BLaER1 treated with 17β-estradiol and CSF1 and Interleukin-3, amounts not matched to agents 10 nM and 100 nM (cell line): ENCODE results near the gene SLC23A2.

Experiments used
- H3K27ac ChIP-seq, 11 experiments: shearing (Covaris generic); formaldehyde crosslinking; 2 replicates each; pipeline ENCODE4 v1.8.1; 2022
- H3K27me3 ChIP-seq, 11 experiments: shearing (Covaris generic); formaldehyde crosslinking; 2 replicates each; pipeline ENCODE4 v1.8.1; 2022
- H3K36me3 ChIP-seq, 11 experiments: shearing (Covaris generic); formaldehyde crosslinking; 2 replicates each; pipeline ENCODE4 v1.8.1; 2022
- H3K4me1 ChIP-seq, 10 experiments: shearing (Covaris generic); formaldehyde crosslinking; 2 replicates each; pipeline ENCODE4 v1.8.1; 2022
- H3K4me2 ChIP-seq, 11 experiments: shearing (Covaris generic); formaldehyde crosslinking; 2 replicates each; pipeline ENCODE4 v1.8.1; 2022
- H3K4me3 ChIP-seq, 10 experiments: shearing (Covaris generic); formaldehyde crosslinking; 2 replicates each; pipeline ENCODE4 v1.8.1; 2022
- H3K9ac ChIP-seq, 11 experiments: shearing (Covaris generic); formaldehyde crosslinking; 2 replicates each; pipeline ENCODE4 v1.8.1; 2022
- H3K9me3 ChIP-seq, 11 experiments: shearing (Covaris generic); formaldehyde crosslinking; replicated peaks in 1 of 11; 2 replicates each; pipeline ENCODE4 v1.8.1; 2022
- H4K20me1 ChIP-seq, 11 experiments: shearing (Covaris generic); formaldehyde crosslinking; 2 replicates each; pipeline ENCODE4 v1.8.1; 2022
- Cebpa-rat ChIP-seq, 11 experiments: shearing (Covaris generic); IDR thresholded peaks; 2 replicates each; pipeline ENCODE4 v1.8.1; 2022

SLC23A2 gene

DNA sequence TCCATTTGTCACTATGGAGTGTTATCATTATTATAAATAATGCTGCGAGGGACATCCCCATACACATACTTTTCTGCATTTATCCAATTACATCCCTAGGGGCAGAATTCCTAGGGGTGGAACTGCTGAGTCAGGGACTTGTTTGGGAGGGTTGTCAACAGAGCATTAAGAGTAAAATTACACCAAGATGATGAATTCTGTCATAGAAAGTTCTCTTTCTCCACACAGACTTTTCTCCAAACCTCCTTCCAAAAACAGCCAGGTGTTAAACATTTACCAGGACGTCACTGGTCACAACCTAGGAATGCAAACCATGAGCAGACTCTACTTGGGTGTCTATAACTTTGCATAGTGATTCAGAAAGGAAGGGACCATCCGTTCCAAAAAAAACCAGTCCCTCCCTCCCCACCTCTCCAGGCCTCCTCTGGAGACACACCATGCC lies 184.1 kb downstream of the SLC23A2 start:
- TF ChIP-seq Cebpa-rat (IDR thresholded peaks at IDR 0.05) = no peak
- Histone ChIP-seq H3K27me3 (no peaks in the 10 kb centered on the region), H3K9me3 (0 out of 22 replicates have a peak, but pooled peaks cover 0 to 4% (median 0%) of the 10 kb centered on the region in 11 experiments), H4K20me1 (peaks cover 16 to 42% (median 20%) of the 10 kb centered on the region in 11 experiments; a peak in 19 of 22 replicates), H3K4me1 (peaks cover 68 to 94% (median 81%) of the 10 kb centered on the region in 10 experiments), H3K4me2 (peak overlapping the region in 4 of 11 experiments; percentile 18 to 100 (median 54); a peak in 4 of 22 replicates), H3K9ac (no peak overlapping the region), H3K36me3 (peaks cover 53 to 69% (median 61%) of the 10 kb centered on the region in 11 experiments), H3K4me3 (no peak overlapping the region), H3K27ac (0 out of 22 replicates have a peak overlapping the region, but pooled peaks of 1 of the 11 experiments have one; percentile 2)

DNA sequence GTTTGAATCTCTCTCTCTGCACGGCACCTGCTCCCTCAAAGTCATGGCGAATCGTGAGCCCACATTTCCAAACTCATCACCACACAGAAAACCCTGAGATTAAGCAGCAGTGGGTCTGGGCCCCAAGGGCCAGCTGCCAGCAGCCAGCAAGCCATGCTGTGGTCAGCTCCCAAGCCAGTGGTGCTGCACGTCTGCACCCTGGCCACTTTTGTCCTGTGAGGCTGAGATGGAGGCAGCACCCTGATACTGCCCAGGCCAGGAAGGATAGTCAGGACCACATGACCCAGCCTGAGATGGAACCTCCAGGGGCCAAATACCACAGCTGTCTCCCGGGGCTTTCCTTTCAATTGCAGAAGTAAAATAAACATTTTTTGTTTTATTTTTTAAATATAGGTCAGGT lies 185.7 kb downstream of the SLC23A2 start:
- Histone ChIP-seq H3K27me3 (no peaks in the 10 kb centered on the region), H3K36me3 (peaks cover 42 to 57% (median 49%) of the 10 kb centered on the region in 11 experiments), H3K4me2 (peak overlapping the region; percentile 86 to 100 (median 96)), H3K4me3 (peak overlapping the region; percentile 47 to 77 (median 62); a peak in 18 of 20 replicates), H3K9ac (peak overlapping the region; percentile 88 to 97 (median 94); a peak in 21 of 22 replicates), H4K20me1 (peaks cover 0 to 26% (median 6%) of the 10 kb centered on the region in 11 experiments; a peak in 14 of 22 replicates), H3K4me1 (peaks cover 68 to 94% (median 78%) of the 10 kb centered on the region in 10 experiments), H3K27ac (peak overlapping the region; percentile 93 to 99 (median 98)), H3K9me3 (0 out of 22 replicates have a peak, but pooled peaks cover 0 to 4% (median 0%) of the 10 kb centered on the region in 11 experiments)
- no peak for TF ChIP-seq Cebpa-rat (IDR thresholded peaks at IDR 0.05)

DNA sequence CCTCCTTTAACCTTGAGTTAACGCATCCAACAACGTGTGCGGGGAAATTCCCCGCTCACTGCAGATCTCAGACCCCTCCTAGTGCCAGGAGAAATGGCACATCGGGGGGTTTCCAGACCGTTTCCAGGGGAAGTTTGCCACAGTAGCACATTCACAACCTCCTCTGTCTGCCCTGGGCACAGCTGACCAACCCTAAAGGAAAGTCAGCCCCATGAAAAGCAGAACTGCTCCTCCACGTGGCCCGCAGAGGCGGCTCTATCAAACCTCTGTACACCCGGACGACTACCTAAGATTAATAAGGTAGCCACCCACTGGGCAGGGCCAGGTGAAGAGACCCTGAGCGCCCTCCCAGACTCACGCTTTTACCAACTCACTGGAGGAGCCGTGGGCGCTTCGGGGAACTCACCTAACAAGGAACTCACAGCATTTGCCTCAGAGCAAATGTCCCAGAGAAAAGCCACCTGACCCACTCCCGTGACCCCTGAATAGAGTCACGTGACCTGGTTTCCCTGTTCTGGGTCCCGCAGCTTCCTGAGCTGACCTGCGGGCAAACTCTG lies 186.5 kb downstream of the SLC23A2 start:
- H3K27ac ChIP-seq = peak overlapping the region; percentile 93 to 99 (median 98)
- H3K4me1 ChIP-seq = peaks cover 73 to 94% (median 78%) of the 10 kb centered on the region in 10 experiments
- peak overlapping the region; percentile 47 to 77 (median 62) for H3K4me3 ChIP-seq
- H3K4me2 ChIP-seq = peak overlapping the region; percentile 86 to 100 (median 96)
- H3K9me3 ChIP-seq = 0 out of 22 replicates have a peak, but pooled peaks cover 0 to 4% (median 0%) of the 10 kb centered on the region in 11 experiments
- H4K20me1 ChIP-seq = peaks cover 0 to 18% (median 0%) of the 10 kb centered on the region in 11 experiments; a peak in 12 of 22 replicates
- H3K9ac ChIP-seq = peak overlapping the region; percentile 88 to 97 (median 94)
- peaks cover 33 to 49% (median 40%) of the 10 kb centered on the region in 11 experiments for H3K36me3 ChIP-seq
- TF ChIP-seq Cebpa-rat (IDR thresholded peaks at IDR 0.05) = no peak
- no peaks in the 10 kb centered on the region for H3K27me3 ChIP-seq

DNA sequence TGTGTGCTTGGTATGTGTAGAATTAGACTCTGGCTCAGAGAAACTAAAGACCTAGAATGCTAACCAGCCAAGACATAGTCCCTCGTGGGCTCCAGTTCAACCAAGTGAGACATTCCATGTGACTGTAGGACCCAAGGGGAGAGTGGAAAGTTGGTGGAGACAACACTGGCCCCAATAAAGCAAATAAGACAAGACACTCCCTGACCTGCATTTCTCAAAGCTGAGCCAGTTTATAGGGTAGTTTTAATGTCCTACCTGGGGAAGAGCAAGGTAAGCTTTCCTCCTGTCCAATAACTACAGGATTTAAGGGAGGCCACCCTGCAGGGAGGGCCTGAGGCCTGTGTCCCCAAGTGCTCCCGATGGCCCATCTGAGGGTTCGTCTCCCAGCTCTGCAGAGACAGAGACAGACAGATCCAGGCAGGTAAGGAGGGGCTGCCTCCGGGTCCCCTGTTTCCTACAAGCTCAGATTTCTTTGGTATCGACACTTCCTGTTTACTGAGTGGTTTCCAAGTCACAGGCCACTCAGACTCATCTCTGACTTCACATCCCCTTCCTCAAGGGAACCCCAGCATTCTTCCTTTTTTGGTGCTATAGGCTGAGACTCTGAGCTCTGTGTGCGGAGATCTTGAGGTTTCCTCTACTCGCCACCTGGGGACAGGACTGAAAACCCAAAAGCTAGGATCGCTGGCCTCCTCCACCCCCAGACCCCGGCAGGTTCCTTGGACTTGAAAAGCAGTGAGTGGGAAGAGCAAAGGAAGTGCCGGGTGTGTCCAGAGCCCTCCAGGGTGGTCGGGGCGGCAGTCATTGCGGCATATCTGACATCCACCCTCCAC lies 187.2 kb downstream of the SLC23A2 start:
- H3K27me3 ChIP-seq = no peaks in the 10 kb centered on the region
- no peak for TF ChIP-seq Cebpa-rat (IDR thresholded peaks at IDR 0.05)
- H3K36me3 ChIP-seq = peaks cover 28 to 49% (median 38%) of the 10 kb centered on the region in 11 experiments
- 0 out of 22 replicates have a peak, but pooled peaks cover 0 to 4% (median 0%) of the 10 kb centered on the region in 11 experiments for H3K9me3 ChIP-seq
- peaks cover 0 to 18% (median 0%) of the 10 kb centered on the region in 11 experiments; a peak in 6 of 22 replicates for H4K20me1 ChIP-seq
- H3K4me3 ChIP-seq = peak overlapping the region; percentile 47 to 77 (median 62)
- peak overlapping the region; percentile 93 to 99 (median 98) for H3K27ac ChIP-seq
- H3K4me2 ChIP-seq = peak overlapping the region; percentile 86 to 100 (median 96)
- peaks cover 76 to 94% (median 80%) of the 10 kb centered on the region in 10 experiments for H3K4me1 ChIP-seq
- peak overlapping the region; percentile 88 to 97 (median 94) for H3K9ac ChIP-seq

DNA sequence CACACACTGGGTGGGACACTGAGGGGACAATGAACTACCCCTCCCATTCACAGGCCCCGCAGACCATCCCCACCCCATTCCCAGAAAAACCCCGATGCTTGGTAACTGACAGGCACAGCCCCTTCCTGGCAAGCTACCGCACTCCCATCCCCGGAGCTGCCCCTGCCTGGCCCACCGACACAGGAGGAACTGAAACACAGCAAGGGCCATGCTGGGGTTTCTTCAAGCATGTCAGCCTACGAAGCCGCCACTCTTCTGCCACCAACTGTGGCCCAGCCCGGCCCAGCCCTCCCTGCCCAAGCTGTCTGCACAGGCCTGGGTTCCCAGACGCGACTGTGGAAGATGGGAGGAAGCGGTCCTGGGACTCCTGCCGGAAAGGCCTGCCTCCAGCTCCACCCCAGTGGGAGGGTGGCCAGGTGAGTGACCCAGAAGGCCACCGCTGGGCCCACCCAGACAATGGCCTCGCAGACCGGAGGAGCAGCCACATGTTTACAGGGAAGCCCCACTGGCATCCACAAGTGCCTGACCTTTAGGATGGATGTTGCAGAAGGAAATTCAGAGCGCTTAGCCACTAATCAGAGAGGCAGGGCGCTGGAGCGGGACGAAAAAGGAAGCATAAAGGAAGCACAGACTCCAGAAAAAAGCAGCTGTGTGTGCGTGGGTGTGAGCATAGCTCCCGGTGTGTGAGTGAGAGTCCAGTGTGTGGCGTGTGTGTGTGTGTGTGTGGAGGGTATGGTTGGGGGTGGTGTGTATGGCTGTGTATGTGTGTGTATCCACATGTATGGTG lies 188.0 kb downstream of the SLC23A2 start:
- peak overlapping the region; percentile 93 to 99 (median 98) for H3K27ac ChIP-seq

DNA sequence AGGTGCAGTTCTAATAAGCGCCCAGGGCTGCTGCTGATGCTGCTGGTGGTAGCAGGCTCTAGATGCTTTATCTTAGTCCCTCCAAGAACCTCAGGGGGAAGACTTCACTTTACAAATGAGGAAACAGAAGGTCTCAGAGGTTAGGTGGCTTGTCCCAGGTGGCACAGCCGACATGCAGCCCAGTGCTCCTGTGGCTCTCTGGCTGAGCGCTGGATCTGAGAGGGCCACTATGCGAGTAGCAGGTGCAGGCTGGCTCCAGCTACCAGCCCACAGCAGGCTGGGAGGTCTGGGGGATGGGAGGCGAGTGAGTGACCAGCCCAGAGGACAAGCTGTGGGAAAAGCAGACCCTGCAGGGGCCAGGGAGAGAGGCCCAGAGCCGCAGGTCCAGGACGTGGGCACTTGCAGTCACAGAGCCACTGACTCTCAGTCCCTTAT lies 188.7 kb downstream of the SLC23A2 start:
- TF ChIP-seq Cebpa-rat (IDR thresholded peaks at IDR 0.05) = no peak
- peaks cover 16 to 49% (median 38%) of the 10 kb centered on the region in 11 experiments for H3K36me3 ChIP-seq
- peak overlapping the region; percentile 88 to 97 (median 94) for H3K9ac ChIP-seq
- H3K9me3 ChIP-seq = 0 out of 22 replicates have a peak, but pooled peaks cover 0 to 4% (median 0%) of the 10 kb centered on the region in 11 experiments
- peaks cover 88 to 95% (median 93%) of the 10 kb centered on the region in 10 experiments for H3K4me1 ChIP-seq
- no peaks in the 10 kb centered on the region for H3K27me3 ChIP-seq
- H3K27ac ChIP-seq = peak overlapping the region; percentile 93 to 99 (median 98)
- peaks cover 0 to 26% (median 0%) of the 10 kb centered on the region in 11 experiments; a peak in 6 of 22 replicates for H4K20me1 ChIP-seq
- H3K4me3 ChIP-seq = peak overlapping the region; percentile 29 to 77 (median 62); a peak in 18 of 20 replicates
- H3K4me2 ChIP-seq = peak overlapping the region; percentile 86 to 100 (median 96)

More for the DNA sequence above, 188.0 kb downstream of the SLC23A2 start:
- Histone ChIP-seq H3K4me3 (peak overlapping the region; percentile 47 to 77 (median 62); a peak in 19 of 20 replicates), H3K27me3 (no peaks in the 10 kb centered on the region), H3K36me3 (peaks cover 22 to 49% (median 38%) of the 10 kb centered on the region in 11 experiments), H3K9me3 (0 out of 22 replicates have a peak, but pooled peaks cover 0 to 4% (median 0%) of the 10 kb centered on the region in 11 experiments), H3K9ac (peak overlapping the region; percentile 88 to 97 (median 94)), H3K4me2 (peak overlapping the region; percentile 86 to 100 (median 96)), H3K4me1 (peaks cover 82 to 94% (median 88%) of the 10 kb centered on the region in 10 experiments), H4K20me1 (peaks cover 0 to 20% (median 0%) of the 10 kb centered on the region in 11 experiments; a peak in 6 of 22 replicates)
- TF ChIP-seq Cebpa-rat (IDR thresholded peaks at IDR 0.05) = no peak

- Histone ChIP-seq H3K27ac (peak overlapping the region; percentile 93 to 99 (median 98)), H3K27me3 (no peaks in the 10 kb centered on the region), H3K4me1 (peaks cover 88 to 95% (median 92%) of the 10 kb centered on the region in 10 experiments), H4K20me1 (peaks cover 0 to 30% (median 0%) of the 10 kb centered on the region in 11 experiments; a peak in 6 of 22 replicates), H3K9me3 (0 out of 22 replicates have a peak, but pooled peaks cover 0 to under 1% (median 0%) of the 10 kb centered on the region in 11 experiments), H3K9ac (peak overlapping the region; percentile 88 to 97 (median 94)), H3K4me3 (peak overlapping the region; percentile 29 to 77 (median 62); a peak in 18 of 20 replicates), H3K36me3 (peaks cover 11 to 48% (median 37%) of the 10 kb centered on the region in 11 experiments), H3K4me2 (peak overlapping the region; percentile 86 to 100 (median 96))
- peak in 1 of 11 experiments; percentile 3; a peak in 2 of 22 replicates for TF ChIP-seq Cebpa-rat (IDR thresholded peaks at IDR 0.05)
These were observed 189.1 kb downstream of the SLC23A2 start for GRCh38 chr20:4812216-4812615.
